ENCODE data around the gene ZNF415. TPM values are rescaled to one million over a fixed set of nuclear protein-coding genes. Genes with fewer than 3 reads are reported as not detected.
A peak's percentile ranks its signal among the peaks of the same experiment; 100 is the strongest.

ZNF415 gene
- total RNA-seq: 1 to 10 TPM in 1 of 2 experiments, under 1 TPM in 1; 0.72 to 1.5 TPM

GRCh38 chr19:53132141-53132991 is at the start of gene ZNF415:
TSS of gene ZNF415 (minus strand) at chr19:53132910. CDS start at chr19:53122676, 10,234 bp downstream.
- DNase-seq (peak; percentile 68), ATAC-seq (ENCODE audit: low read depth) (peak; percentile 54)
- peaks cover 5% of the 10 kb centered on the region for H3K4me1 Mint-ChIP-seq
- H3K36me3 Mint-ChIP-seq: peaks cover 13% of the 10 kb centered on the region
- POLR2A ChIA-PET: no interaction called here
- peaks cover 11% of the 10 kb centered on the region for H3K27me3 Mint-ChIP-seq
- peaks cover 31% of the 10 kb centered on the region for H3K9me3 Mint-ChIP-seq
- peak within 1 kb of the TSS; percentile 58 for H3K27ac Mint-ChIP-seq
- H3K4me3 Mint-ChIP-seq: peak within 1 kb of the TSS; percentile 71

- H3K27ac Mint-ChIP-seq: no peak overlapping the region
- no peaks in the 10 kb centered on the region for H3K4me1 Mint-ChIP-seq
- no peak for DNase-seq
- POLR2A ChIA-PET: interaction anchor here (0.8 kb wide), 1 partner anchor 12 kb away, joined by 3 read pairs; no protein-coding TSS in a partner anchor
- no peak for ATAC-seq (ENCODE audit: low read depth)
- H3K9me3 Mint-ChIP-seq: peaks cover 30% of the 10 kb centered on the region
- no peak overlapping the region for H3K4me3 Mint-ChIP-seq
- peaks cover 66% of the 10 kb centered on the region for H3K36me3 Mint-ChIP-seq
- no peaks in the 10 kb centered on the region for H3K27me3 Mint-ChIP-seq
These were observed 49.5 kb upstream of the ZNF415 start for GRCh38 chr19:53182202-53182601.

- Mint-ChIP-seq H3K9me3 (peaks cover 32% of the 10 kb centered on the region), H3K27ac (no peak overlapping the region), H3K4me3 (no peak overlapping the region), H3K36me3 (peaks cover 69% of the 10 kb centered on the region), H3K4me1 (no peaks in the 10 kb centered on the region), H3K27me3 (no peaks in the 10 kb centered on the region)
- POLR2A ChIA-PET: no interaction called here
- DNase-seq (no peak), ATAC-seq (ENCODE audit: low read depth) (no peak)
These were observed 45.3 kb upstream of the ZNF415 start for GRCh38 chr19:53177986-53178385.

- H3K27ac Mint-ChIP-seq: no peak overlapping the region
- H3K4me1 Mint-ChIP-seq: no peaks in the 10 kb centered on the region
These were observed 40.2 kb upstream of the ZNF415 start for GRCh38 chr19:53172889-53173288.

GRCh38 chr19:53165691-53166091 is 33.0 kb upstream of the ZNF415 start:
- Mint-ChIP-seq H3K36me3 (peaks cover 29% of the 10 kb centered on the region), H3K4me1 (no peaks in the 10 kb centered on the region), H3K4me3 (no peak overlapping the region), H3K27ac (no peak overlapping the region), H3K9me3 (peaks cover 31% of the 10 kb centered on the region), H3K27me3 (no peaks in the 10 kb centered on the region)
- no peak for DNase-seq
- no peak for ATAC-seq (ENCODE audit: low read depth)
- POLR2A ChIA-PET: no interaction called here

More at GRCh38 chr19:53172889-53173288, 40.2 kb upstream of the ZNF415 start:
- DNase-seq: no peak
- Mint-ChIP-seq H3K27me3 (no peaks in the 10 kb centered on the region), H3K4me3 (no peak overlapping the region), H3K9me3 (peaks cover 33% of the 10 kb centered on the region), H3K36me3 (peaks cover 43% of the 10 kb centered on the region)
- ATAC-seq (ENCODE audit: low read depth): no peak
- POLR2A ChIA-PET: interaction anchor here (0.7 kb wide), 1 partner anchor 1877 kb away, joined by 4 read pairs; no protein-coding TSS in a partner anchor

- Mint-ChIP-seq H3K9me3 (peaks cover 40% of the 10 kb centered on the region), H3K4me3 (no peak overlapping the region), H3K4me1 (peaks cover 15% of the 10 kb centered on the region), H3K27ac (no peak overlapping the region), H3K36me3 (peaks cover 45% of the 10 kb centered on the region), H3K27me3 (no peaks in the 10 kb centered on the region)
- DNase-seq: no peak
- POLR2A ChIA-PET: no interaction called here
- ATAC-seq (ENCODE audit: low read depth): no peak
These were observed 28.4 kb upstream of the ZNF415 start for GRCh38 chr19:53161123-53161522.

GRCh38 chr19:53160350-53160749 is 27.6 kb upstream of the ZNF415 start:
- DNase-seq: no peak
- Mint-ChIP-seq H3K4me3 (no peak overlapping the region), H3K4me1 (peaks cover 15% of the 10 kb centered on the region), H3K36me3 (peaks cover 44% of the 10 kb centered on the region), H3K9me3 (peaks cover 36% of the 10 kb centered on the region), H3K27ac (no peak overlapping the region), H3K27me3 (no peaks in the 10 kb centered on the region)
- POLR2A ChIA-PET: no interaction called here
- ATAC-seq (ENCODE audit: low read depth): no peak

- peak; percentile 32 for ATAC-seq (ENCODE audit: low read depth)
- Mint-ChIP-seq H3K27ac (peak overlapping the region; percentile 88), H3K9me3 (peaks cover 37% of the 10 kb centered on the region), H3K4me3 (peak overlapping the region; percentile 85), H3K36me3 (peaks cover 56% of the 10 kb centered on the region), H3K4me1 (peaks cover 18% of the 10 kb centered on the region), H3K27me3 (no peaks in the 10 kb centered on the region)
- peak; percentile 57 for DNase-seq
- POLR2A ChIA-PET: interaction anchor here (0.7 to 1.2 kb wide), 4 partner anchors 34 to 473 kb away, joined by 3 to 4 read pairs (median 4); no protein-coding TSS in a partner anchor
These were observed 25.5 kb upstream of the ZNF415 start for GRCh38 chr19:53158119-53158656.

- Mint-ChIP-seq H3K4me1 (peaks cover 18% of the 10 kb centered on the region), H3K27ac (peak overlapping the region; percentile 88), H3K9me3 (peaks cover 40% of the 10 kb centered on the region), H3K27me3 (no peaks in the 10 kb centered on the region), H3K36me3 (peaks cover 60% of the 10 kb centered on the region), H3K4me3 (peak overlapping the region; percentile 85)
- ATAC-seq (ENCODE audit: low read depth) (no peak), DNase-seq (no peak)
- POLR2A ChIA-PET: interaction anchor here (0.6 kb wide), 1 partner anchor 300 kb away, joined by 3 read pairs; no protein-coding TSS in a partner anchor
These were observed 24.9 kb upstream of the ZNF415 start for GRCh38 chr19:53157626-53158025.

GRCh38 chr19:53156850-53157249 is 24.1 kb upstream of the ZNF415 start:
- Mint-ChIP-seq H3K36me3 (peaks cover 67% of the 10 kb centered on the region), H3K4me3 (peak overlapping the region; percentile 85), H3K27ac (no peak overlapping the region), H3K4me1 (peaks cover 18% of the 10 kb centered on the region), H3K27me3 (no peaks in the 10 kb centered on the region), H3K9me3 (peaks cover 42% of the 10 kb centered on the region)
- DNase-seq: no peak
- POLR2A ChIA-PET: no interaction called here
- ATAC-seq (ENCODE audit: low read depth): no peak

GRCh38 chr19:53147645-53148044 is 14.9 kb upstream of the ZNF415 start:
- no peaks in the 10 kb centered on the region for H3K27me3 Mint-ChIP-seq
- H3K27ac Mint-ChIP-seq: no peak overlapping the region
- POLR2A ChIA-PET: no interaction called here
- peaks cover 45% of the 10 kb centered on the region for H3K9me3 Mint-ChIP-seq
- no peak overlapping the region for H3K4me3 Mint-ChIP-seq
- peaks cover 88% of the 10 kb centered on the region for H3K36me3 Mint-ChIP-seq
- DNase-seq: no peak
- no peaks in the 10 kb centered on the region for H3K4me1 Mint-ChIP-seq
- ATAC-seq (ENCODE audit: low read depth): no peak

GRCh38 chr19:53140351-53140750 is 7.6 kb upstream of the ZNF415 start:
- no peak overlapping the region for H3K4me3 Mint-ChIP-seq
- peaks cover 49% of the 10 kb centered on the region for H3K36me3 Mint-ChIP-seq
- POLR2A ChIA-PET: no interaction called here
- DNase-seq (no peak), ATAC-seq (ENCODE audit: low read depth) (no peak)
- H3K4me1 Mint-ChIP-seq: no peaks in the 10 kb centered on the region
- no peaks in the 10 kb centered on the region for H3K27me3 Mint-ChIP-seq
- H3K9me3 Mint-ChIP-seq: peaks cover 47% of the 10 kb centered on the region
- no peak overlapping the region for H3K27ac Mint-ChIP-seq

GRCh38 chr19:53136432-53136831 is 3.7 kb upstream of the ZNF415 start:
- Mint-ChIP-seq H3K27ac (no peak overlapping the region), H3K4me1 (peaks cover 5% of the 10 kb centered on the region), H3K4me3 (no peak overlapping the region), H3K9me3 (peaks cover 41% of the 10 kb centered on the region), H3K27me3 (peaks cover 9% of the 10 kb centered on the region), H3K36me3 (peaks cover 27% of the 10 kb centered on the region)
- POLR2A ChIA-PET: no interaction called here
- no peak for DNase-seq
- ATAC-seq (ENCODE audit: low read depth): no peak

- Mint-ChIP-seq H3K4me3 (peak overlapping the region; percentile 71), H3K27me3 (peaks cover 11% of the 10 kb centered on the region), H3K9me3 (peaks cover 32% of the 10 kb centered on the region), H3K36me3 (peaks cover 11% of the 10 kb centered on the region), H3K27ac (no peak overlapping the region), H3K4me1 (peaks cover 5% of the 10 kb centered on the region)
- POLR2A ChIA-PET: no interaction called here
- no peak for ATAC-seq (ENCODE audit: low read depth)
- DNase-seq: no peak
These were observed 983 bp downstream of the ZNF415 start for GRCh38 chr19:53131727-53132126.
